Measurements from ENCODE around the gene GPR17.

Gene GPR17, protein sequence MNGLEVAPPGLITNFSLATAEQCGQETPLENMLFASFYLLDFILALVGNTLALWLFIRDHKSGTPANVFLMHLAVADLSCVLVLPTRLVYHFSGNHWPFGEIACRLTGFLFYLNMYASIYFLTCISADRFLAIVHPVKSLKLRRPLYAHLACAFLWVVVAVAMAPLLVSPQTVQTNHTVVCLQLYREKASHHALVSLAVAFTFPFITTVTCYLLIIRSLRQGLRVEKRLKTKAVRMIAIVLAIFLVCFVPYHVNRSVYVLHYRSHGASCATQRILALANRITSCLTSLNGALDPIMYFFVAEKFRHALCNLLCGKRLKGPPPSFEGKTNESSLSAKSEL

DNA sequence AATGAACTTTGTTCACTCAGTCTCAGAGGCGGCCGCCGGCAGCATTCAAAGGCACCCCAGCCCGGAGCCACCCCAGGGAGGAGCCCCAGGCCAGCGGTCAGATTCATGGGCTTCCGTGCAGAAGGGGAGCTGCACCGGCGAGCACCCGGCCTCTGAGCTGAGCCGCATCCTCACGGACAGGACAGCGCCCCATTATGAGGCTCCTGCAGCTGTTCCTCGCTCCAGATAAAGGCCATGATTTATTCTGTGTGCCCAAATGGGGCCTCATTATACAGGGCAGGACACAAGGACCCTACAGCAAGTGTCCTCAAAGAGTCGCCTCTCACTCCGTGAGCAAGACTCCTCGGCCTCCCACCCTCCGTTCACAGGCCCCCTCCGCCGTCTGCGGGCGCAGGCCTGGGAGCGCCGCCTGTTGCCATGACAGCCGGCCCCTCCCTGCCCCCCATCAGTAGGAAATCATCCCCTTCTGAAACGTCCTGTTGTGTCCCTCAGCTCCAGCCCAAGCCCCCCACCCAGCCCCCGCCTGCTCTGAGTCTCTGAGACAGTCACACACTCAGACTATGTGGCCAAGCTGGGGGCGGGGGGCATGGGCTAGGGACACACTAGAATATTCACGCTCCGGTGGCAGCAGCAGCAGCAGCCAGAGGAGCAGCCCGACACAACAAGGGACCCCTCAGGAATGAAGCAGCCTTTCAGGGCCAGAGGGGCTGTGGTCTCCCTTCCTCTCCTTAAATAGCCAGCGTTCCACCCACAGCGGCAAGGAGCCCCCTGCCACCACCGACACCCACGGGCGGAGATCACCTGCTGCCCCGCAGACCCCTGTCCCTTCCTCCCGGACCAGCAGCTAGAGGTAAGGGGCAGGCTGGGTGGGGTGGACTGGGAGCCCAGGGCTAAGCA is at the start of gene GPR17:
Gene GPR17, plus strand, starts transcription at position 759 of the 897 bp plus-strand sequence. CDS start 4,583 bp downstream, outside the sequence.
- no peak for DNase-seq (ENCODE audit: low read depth)

DNA sequence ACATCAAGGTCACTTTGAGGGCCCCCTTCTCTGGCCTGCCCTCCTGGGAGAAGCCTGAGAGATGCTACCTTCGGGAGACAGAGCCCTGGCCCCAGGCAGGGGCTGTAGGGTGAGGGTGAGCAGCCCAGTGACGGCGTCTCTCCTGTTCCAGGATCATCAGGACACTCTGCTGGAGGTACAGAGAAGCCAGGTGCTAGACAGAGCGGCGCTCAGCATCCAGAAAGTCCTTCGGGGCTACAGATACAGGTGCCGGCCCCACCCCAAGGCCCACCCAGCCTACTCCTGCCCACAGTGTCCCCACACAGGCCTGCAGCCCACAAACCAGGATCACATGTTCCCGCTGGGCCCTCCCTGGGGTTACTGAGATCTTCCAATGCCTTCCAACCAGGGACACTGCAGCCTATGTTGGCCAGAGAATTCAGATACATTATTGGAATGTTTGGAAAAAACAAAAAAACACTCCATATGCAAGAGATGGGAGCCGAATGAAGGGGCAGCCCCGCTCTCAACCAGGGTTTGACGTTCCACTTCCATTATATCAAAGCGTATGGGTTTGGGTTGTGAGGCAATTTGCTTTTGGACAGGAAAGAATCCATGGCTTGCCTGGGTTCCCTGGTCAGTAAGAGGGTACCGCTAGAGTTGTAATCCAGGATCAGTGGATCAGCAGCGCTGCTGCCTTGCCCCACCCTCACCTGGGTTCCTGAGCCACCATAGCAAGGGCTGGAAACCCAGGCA is 49.5 kb upstream of the GPR17 start:
- no peak for DNase-seq (ENCODE audit: low read depth)

DNA sequence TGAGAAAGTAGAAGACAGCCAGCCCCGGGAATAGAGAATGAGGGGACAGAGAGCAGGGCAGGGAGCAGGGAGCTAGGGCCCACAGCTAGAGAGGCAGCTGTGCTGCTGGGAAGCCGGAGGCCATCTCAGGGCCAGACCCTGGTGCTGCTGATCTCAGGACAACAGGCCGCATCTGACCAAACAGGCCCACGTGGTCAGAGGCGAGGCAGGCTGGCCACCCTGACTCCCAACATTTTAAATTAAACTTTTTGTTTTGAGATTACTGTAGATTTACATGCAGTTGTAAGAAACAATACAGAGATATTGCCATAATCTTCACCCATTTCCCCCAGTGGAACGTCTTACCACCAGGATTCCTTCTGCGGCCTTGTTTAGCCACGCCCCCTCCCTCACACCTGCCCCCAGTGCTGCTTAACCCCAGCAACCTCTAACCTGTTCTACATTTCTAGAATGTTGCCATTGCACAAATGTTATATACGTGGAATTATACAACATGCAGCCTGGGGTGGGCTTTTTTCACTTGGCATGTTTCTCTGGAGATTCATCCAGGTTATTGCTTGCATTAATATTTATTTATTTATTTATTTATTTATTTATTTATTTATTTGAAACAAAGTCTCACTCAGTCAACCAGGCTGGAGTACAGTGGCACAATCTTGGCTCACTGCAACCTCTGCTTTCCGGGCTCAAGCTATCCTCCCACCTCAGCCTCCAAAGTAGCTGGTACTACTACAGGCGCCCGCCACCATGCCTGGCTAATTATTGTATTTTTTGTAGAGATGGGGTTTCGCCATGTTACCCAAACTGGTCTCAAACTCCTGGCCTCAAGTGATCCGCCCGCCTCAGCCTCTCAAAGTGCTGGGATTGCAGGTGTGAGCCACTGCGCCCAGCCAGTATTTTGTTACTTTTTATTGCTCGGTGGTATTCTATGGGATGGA is 48.6 kb upstream of the GPR17 start:
- no peak for DNase-seq (ENCODE audit: low read depth)

DNA sequence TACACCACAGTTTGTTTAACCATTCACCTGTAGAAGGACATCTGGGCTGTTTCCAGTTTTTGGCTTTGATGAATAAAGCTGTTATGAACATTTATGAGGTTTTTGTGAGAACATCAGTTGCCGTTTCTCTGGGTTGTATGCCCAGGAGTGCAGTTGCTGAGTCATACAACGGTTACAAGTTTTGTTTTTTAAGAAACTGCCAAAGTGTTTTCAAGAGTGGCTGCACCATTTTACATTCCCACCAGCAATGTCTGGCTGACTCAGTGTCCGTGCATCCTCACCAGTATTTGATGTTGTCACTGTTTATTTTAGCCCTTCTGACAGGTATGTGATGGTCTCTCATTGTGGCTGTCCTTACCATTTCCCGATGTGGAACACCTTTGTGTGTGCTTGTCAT is 48.0 kb upstream of the GPR17 start:
- DNase-seq (ENCODE audit: low read depth) = no peak

DNA sequence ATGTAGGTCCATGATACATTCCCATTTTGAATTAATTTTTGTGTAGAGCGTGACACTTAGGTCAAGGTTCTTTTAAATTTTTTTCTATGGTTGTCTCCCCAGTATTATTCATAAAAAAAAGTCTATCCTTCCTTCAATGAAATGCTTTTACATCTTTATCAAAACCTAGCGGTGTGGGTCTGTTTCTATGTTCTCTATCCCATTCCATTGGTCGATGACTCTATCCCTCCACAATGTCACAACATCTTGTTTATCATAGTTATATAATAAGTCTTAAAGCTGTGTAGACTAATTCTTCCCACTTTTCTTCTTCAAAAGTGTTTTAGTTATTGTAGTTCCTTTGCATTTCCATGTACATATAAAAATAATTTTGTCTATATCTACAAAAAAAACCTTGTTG is 47.2 kb upstream of the GPR17 start:
- no peak for DNase-seq (ENCODE audit: low read depth)

DNA sequence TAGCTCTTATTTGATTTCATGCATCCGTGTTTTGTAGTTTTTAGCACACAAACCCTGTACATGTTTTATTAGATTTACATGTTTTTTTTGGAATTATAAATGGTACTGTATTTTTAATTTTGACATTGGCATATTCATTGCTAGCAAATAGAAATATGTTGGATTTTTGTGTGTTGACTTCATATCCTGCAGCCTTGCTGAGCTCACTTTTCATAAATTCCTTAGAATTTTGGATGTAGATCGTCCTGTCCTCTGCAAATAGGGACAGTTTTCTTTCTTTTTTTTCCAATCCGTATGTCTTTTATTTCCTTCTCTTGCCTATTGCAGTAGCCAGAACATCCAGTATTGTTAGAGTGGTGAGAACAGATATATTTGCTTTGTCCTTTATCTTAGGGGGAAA is 46.7 kb upstream of the GPR17 start:
- no peak for DNase-seq (ENCODE audit: low read depth)

DNA sequence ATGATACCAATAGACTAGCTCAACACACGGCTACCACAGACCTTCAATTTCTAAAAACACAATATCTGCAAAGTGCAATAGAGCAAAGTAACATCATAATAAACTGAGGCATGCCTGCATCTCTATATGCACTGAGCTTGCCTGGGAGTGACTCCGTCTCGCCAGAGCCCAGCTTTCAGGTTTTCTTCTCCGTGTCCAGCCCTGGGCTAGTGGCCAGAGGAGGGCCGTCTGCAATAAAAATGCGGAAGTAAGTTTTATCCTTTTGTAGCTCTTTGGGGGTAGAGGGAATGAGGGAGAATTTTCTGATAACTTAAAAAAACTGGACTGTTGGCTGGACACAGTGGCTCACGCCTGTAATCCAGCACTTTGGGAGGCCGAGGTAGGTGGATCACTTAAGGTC is 41.0 kb upstream of the GPR17 start:
- DNase-seq (ENCODE audit: low read depth) = no peak

DNA sequence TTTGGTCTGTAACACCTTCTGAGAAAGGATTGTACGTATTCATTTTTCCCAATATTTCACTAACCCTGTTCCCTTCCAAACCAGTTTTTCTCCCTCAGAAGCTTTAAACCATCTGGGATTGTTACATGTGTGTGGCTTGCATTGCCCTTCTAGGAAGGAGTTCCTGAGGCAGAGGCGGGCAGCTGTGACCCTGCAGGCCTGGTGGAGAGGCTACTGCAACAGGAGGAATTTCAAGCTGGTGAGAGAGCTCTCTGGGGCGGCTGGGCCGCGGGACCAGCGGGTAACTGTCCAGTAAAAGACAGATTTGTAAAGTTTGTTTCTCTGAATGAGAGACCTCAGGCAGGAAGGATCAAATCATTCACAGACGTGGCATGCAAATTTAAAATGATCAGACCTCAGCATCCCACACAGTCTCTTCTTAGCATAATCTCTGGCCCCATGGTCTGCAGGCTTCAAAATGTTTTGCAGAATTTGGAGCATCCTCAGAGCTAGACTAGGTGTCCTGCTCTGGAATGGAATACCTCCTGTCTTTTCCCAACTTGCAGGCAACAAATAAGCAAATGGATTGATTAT is 40.2 kb upstream of the GPR17 start:
- no peak for DNase-seq (ENCODE audit: low read depth)

DNA sequence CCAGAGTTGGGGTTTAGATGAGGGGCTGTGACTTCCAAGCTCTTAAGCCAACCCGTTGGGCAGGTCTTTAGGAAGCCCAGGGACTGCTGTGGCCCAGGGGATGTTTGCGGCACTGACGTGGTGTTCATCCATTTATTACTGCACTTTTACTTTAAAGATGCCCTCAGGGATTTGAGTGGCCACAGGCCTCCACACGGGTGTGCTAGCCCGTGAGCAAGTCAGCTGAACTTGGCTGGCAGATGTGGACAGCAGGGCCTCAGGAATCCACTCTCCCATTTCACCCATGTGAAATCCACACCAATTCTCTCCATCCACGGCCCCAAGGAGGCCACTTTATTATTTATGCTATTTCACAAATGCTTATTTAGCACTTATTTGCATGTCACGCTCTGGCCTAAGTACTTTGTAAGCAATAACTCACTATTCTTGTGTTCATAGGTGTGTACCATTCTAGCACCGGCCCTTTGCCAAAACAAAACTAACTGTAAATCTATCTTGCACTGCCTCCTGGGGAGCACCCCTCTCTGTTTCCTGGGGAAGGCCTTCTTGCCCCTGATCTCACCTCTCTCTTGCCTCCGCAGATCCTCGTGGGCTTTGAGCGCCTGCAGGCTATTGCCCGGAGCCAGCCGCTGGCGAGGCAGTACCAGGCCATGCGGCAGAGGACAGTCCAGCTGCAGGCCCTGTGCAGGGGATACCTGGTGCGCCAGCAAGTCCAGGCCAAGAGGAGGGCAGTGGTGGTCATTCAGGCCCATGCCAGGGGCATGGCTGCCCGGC is 39.1 kb upstream of the GPR17 start:
- DNase-seq (ENCODE audit: low read depth) = no peak

DNA sequence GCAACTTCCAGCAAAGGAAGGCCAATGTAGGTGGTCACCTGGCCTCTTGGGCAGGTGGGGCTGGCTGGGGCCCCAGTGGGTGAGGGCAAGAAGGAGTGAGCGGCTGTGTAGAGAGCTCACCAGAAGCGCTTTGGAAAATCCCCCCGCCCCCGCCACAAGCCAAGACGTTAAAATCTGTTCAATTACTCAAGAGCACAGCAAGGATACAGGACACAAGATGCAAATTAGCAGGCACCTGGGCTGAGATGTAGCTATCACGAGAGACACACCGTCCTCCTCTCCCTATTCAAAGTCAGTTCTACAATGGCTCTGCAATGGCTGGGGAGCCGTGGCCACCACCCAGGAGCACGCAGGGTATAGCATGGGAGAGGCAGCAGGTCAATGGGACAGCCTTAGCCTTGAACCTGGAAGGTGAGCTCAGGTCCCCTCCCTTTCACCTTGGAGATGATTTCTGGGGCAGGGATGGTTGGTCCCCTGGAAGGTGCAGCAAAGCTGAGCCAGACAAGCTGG is 38.5 kb upstream of the GPR17 start:
- DNase-seq (ENCODE audit: low read depth) = no peak

DNA sequence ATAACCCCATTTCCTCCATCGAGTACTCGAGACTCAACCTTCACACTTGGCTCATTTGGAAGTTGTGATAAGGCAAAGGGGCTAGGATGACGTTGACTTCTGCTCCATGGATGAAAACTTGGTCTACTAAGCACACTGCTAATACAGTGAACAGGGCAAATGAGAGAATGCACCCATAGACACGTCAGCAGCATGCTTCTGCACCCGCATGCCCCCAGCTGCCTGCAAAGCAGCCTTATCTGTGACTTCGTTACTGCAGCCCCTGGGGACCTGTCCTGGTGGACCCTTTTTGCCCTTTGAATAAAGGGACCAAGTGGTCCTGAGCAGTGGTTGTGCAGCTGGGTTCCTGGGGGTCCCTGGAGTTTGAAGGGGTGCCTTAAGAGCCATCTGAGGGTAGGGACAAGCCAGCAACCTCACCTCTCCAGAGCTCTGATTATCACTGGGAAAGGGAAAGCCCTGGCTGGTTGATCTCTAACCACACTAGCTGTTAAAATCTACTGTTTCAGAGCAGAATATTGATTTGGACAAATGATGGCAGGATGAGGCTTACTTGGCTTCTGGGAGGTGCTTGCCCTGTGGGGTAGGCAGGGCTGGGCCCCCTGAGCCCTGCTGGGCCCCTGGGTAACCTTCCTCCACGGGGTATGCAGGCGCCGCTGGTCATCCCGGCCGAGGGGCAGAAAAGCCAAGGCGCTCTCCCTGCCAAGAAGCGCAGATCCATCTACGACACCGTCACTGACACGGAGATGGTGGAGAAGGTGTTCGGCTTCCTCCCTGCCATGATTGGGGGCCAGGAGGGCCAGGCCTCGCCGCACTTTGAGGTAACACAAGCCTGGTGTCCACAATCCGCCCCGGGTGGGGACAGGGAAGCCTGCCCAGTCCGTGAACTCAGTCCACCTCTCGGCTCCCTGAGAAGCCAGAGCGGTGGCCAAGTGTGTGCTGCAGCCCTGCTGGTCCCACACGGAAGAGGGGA is 37.6 kb upstream of the GPR17 start:
- DNase-seq (ENCODE audit: low read depth) = no peak

DNA sequence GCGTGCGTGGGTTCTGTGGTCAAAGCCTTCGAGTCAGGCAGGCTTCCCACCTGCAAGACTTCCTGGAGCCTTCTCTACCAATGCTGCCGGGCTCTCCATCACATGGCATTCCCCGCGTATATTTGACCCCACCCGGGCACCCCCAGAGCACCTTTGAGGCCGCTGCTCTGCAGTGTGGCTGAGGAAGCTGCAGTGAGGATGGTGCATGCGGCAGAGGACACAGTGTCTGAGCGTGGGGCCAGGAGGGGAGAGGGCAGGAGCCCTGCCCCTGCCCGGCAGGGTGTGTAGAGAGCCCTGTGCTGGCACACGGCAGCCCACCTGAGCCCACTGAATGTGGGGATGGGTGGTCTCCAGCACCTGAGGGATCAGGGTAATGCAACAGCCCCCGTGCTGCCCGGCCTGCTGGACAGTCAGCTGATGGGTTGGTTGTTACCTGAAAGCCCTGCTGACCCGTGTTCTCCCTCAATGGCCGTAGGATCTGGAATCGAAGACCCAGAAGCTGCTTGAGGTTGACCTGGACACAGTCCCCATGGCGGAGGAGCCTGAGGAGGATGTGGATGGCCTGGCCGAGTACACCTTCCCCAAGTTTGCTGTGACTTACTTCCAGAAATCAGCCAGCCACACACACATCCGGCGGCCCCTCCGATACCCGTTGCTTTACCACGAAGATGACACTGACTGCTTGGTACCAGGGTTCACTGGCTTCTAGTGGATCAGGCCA is 36.8 kb upstream of the GPR17 start:
- no peak for DNase-seq (ENCODE audit: low read depth)

DNA sequence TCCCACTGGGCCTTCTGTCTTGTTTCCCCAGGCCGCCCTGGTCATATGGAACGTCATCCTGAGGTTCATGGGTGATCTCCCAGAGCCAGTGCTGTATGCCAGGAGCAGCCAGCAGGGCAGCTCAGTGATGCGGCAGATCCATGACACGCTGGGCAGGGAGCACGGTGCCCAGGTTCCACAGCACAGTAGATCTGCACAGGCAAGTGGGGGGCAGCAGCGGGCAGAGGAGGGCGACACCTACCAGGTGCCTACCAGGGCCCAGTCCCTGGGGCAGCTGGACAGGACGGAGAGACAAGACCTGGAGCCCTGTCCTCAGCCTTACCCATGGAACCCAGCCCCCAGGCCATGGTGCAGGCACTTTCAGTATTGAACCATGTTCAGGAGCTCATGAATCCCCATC is 36.1 kb upstream of the GPR17 start:
- no peak for DNase-seq (ENCODE audit: low read depth)

DNA sequence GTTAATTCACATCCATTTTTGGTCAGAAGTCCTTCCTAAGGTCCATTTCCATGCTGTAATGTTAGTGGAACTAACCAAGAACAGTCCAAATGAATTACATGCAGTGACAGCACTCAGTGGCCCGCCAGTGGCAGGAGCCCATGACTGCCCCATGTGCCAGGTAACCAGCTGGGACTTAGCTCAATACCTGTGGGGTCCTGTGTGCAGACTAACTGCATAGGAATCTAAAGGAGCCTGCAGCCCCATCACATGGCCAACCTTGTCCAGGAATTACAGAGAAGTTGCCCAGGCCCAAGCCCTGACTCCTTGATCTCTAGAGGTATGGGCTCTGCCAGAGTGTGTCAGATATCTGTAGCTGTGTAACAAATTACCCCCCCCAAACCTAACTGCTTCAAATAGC is 35.4 kb upstream of the GPR17 start:
- DNase-seq (ENCODE audit: low read depth) = no peak

DNA sequence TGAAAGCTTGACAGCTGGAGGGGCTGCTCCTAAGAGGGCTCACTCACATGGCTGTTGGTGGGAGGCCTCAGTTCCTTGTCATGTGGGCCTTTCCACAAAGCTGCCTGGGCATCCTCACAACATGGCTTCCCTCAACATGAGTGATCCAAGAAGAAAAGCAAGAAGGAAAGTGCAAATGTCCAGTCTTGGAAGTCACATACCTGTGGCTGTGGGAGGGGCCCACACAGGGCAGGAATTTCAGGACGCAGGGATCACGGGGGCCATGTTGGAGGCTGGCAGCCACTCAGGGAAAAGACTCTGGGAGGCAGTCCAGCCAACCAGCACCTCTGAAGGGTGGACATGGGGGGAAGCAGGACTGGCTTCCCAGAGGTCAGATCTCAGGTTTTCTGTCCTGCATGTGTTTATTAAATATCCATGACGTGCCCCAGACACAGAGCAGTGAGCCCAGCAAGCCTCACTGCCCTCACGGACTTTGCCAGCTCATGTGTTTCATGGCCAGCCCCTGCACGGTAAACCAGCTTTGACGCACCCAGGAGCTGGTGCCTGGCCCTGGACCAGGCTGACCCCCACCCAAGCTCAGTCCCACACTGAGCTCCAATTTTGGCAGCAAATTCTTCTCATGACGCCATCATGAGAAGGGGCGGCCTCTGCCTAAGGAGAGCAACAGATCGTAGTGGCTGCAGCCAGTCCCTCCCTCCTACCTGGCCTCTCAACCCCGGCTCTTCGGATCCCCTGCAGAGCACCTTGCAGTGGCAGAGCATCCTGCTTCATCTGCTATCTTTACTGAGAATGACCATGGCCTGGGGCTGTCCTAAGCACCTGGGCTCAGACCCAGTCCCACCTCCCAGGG is 34.7 kb upstream of the GPR17 start:
- DNase-seq (ENCODE audit: low read depth) = no peak

DNA sequence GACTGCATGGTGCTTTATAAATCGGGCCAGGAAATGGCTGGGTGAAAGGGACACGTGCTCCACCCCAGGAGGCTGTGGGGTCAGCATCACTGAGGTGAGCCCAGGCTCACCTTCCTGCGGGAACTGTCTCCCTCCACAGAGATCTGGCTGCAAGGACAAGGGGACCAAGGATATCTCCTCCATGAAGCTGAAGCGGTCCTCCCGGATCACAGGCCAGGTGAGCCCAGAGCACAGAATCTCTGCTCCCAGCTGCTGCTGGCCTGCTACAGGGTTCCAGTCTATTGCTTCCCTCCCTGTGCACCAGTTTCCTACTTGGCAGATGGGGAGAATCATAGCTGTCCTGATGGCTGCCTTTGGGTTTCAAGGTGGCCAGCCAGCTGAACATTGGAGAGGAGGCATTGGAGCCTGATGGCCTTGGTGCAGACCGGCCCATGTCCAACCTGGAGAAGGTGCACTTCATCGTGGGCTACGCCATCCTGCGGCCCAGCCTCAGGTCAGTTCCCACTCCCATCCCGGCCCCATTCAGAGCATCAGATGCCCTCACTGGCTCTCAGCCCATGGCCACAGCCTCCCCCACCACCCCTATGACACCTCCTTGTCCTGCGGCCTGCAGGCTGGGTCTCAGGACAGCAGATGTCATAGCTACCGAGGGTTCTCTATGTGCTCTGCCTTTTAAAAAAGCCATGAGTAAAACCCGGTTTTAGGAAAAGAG is 33.7 kb upstream of the GPR17 start:
- DNase-seq (ENCODE audit: low read depth) = no peak

DNA sequence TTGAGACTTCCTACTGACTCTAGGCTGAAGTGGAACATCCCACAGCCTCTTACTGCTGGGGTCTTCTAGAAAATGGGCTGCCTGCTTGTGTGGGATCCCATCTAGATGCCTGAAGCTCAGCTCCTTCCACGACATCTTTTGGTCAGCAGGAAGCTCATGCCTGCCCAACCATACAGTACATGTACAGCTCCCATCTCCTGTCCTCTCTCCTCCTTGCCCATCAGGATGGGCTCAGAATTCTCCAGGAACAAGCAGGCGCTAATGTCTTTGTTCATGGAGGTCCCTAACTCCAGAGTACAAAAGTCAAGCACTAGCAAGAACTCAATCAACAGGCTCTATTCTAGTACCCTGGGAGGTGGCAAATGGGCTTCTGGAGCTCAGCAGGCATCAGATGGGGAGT is 31.7 kb upstream of the GPR17 start:
- DNase-seq (ENCODE audit: low read depth) = no peak

All from HS-5 (cell line).